Stimulated activated CD4-positive, alpha-beta T cell treated with anti-CD3 and anti-CD28 coated beads, Interleukin-12 subunit alpha, Interleukin-12 subunit beta, amount 100 ng/mL, for 4 hours (primary cell): ENCODE results near the gene LBP.
"Not testable (repeated sequence)": the region's sequence is repeated elsewhere in the genome, so short reads cannot be mapped to it uniquely, and the experiment has no call there.

Source experiments
- DNase-seq: peaks from one replicate; pipeline ENCODE4 v3.0.0-alpha.2; 2020

The LBP gene

DNA sequence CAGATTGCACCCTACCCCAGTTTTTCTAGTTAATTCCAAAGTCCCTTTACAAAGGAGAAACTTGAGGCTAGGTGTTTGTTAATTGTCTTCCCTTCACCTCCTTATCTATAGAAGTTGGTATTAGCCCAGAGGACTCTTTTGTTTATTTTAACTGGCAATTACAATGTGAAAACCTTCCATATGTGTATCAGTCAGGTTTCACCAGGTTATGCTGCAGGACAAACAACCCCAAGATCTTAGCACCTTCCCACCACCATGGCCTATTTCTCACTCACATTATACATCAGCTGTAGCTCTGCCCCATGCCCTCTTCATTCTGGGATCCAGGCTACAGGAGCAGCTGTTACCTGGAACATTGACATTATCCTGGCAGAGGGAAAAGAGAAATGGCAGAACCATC, 57.7 kb downstream of the LBP start:
- DNase-seq: no peak

DNA sequence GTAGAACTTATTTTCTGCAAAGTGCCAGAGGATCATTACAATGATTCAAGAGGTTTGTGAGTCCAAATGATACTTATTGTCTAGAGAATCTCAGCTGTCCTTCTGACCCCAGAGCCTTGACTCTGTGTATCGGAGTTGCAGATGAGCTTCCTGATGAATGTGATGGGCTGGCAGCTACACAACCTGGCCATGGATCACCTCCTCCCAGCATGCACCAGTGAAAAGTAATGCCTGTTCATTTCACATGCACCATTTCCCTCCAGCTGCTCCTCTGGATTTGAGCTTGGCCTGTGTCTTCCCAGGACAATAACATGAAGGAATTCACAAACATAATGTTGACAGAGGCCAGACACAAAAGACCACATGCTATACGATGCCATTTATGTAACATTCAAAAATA, 58.9 kb downstream of the LBP start:
- DNase-seq: no peak

DNA sequence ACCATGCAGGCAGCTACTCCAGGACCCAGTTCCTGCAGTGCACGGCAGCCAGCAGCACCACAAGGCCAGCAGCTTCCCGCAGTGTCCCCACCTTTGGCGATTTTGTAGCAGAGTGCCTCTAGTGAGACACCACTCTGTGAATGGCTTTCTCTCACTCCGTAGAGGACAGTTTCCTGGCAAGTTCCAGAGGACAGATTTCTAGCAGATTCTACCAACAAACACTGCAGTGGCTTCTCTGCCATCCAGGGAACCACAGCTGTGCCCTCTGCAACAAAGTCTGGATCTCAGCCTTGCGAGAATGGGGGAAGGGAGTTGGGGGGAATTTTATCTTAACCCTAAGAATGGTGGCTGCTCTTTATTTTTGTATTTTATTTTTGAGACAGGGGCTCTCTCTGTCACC, 60.2 kb downstream of the LBP start:
- no peak for DNase-seq

DNA sequence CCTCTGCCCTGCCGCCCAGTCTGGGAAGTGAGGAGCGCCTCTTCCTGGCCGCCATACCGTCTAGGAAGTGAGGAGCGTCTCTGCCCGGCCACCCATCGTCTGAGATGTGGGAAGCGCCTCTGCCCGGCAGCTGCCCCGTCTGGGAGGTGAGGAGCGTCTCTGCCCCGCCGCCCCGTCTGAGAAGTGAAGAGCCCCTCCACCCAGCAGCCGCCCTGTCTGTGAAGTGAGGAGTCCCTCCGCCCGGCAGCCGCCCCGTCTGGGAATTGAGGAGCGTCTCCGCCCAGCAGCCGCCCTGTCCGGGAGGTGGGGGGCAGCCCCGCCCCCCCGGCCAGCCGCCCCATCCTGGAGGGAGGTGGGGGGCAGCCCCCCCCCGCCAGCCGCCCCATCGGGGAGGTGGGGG, 61.0 kb downstream of the LBP start:
- DNase-seq: no peak

DNA sequence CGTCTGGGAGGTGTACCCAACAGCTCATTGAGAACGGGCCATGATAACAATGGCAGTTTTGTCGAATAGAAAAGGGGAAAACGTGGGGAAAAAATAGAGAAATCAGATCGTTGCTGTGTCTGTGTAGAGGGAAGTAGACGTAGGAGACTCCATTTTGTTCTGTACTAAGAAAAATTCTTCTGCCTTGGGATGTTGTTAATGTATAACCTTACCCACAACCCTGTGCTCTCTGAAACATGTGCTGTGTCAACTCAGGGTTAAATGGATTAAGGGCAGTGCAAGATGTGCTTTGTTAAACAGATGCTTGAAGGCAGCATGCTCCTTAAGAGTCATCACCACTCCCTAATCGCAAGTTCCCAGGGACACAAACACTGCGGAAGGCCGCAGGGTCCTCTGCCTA, 61.5 kb downstream of the LBP start:
- DNase-seq: not testable (repeated sequence)

DNA sequence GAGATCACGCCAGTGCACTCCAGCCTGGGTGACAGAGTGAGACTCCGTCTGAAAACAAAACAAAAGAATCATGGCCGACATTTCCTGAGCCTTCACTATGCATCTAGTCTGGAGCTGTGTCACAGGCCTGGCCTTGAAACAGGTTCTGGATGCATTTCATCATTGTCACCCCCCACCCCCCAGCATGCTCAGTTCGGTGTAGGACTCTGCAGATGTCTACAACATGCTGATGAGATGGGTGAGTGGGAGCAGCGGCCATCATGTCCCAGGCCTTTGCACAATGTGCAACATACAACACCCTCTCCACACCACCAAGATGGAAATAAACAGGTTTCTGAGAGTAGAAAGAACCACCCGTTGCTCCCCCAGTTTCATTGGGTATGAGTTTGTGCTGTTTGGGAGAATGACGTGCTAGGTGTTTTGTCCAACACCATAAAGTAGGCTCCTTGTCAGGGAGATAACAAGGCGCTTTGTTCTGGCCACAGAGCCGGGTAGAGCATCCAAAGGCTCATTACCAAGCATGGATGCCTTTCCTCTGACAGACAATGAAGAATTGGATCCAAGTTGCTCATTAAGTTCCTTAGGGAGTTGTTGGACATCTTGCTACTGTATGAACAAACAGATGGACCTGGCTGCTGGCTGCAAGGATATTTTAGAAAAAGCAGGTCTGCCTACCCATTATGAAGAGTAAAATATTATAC, 66.7 kb downstream of the LBP start:
- no peak for DNase-seq

DNA sequence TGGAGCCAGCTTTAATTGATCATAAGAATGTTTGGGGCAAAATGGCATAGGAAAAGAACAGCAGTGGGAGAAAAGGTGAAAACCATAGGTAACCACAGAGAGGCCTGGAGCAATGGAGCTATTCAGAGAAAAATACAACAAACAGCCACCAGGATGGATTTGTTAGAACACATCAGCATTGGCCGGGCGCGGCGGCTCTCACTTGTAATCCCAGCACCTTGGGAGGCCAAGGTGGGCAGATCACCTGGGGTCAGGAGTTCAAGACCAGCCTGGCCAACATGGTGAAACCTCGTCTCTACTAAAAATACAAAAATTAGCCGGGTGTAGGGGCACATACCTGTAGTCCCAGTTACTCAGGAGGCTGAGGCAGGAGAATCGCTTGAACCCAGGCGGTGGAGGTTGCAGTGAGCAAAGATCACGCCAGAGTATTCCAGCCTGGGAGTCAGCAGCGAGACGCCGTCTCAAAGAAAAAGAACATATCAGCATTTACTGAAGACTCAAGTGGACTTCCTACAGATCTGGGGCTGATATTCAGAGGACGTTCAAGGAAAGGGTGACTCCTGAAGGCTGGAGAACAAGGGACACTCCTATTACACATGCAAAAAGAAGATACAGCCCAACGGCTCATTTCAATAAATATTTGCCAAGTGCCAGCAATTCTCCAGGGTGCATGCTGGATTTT, 68.6 kb downstream of the LBP start:
- DNase-seq: no peak

DNA sequence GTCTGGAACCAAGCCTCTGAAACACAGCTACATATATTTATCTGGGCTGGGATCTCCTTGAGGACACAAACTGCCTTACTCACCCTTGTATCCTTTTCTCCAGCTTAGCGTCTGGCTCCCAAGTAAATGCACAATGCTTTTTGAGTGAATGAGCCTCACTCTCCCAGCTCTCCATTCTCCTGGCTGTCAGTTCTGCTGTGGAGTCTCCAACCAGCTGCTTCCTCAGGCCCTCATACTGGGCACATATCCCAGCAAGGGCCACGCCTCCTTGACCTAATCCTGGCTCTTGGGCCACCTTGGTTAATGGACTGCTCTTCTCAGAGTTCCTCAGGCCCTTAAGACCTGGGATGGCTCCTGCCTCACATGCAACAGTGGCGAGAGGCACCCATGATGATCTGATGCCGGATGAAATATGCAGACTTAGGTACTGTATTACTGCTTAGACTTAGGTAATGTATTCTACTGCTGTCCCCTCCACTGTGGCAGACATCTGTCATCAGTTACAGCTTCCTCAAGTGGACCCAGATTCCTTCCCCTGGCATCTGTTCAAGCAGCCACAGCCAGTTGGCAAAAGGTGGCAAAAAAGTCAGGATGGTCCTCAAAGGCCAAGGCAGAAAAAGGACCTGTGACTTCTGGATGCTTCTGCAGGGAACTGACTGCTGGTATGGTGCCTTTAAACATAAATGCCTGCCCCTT, 72.4 kb downstream of the LBP start:
- DNase-seq: no peak

DNA sequence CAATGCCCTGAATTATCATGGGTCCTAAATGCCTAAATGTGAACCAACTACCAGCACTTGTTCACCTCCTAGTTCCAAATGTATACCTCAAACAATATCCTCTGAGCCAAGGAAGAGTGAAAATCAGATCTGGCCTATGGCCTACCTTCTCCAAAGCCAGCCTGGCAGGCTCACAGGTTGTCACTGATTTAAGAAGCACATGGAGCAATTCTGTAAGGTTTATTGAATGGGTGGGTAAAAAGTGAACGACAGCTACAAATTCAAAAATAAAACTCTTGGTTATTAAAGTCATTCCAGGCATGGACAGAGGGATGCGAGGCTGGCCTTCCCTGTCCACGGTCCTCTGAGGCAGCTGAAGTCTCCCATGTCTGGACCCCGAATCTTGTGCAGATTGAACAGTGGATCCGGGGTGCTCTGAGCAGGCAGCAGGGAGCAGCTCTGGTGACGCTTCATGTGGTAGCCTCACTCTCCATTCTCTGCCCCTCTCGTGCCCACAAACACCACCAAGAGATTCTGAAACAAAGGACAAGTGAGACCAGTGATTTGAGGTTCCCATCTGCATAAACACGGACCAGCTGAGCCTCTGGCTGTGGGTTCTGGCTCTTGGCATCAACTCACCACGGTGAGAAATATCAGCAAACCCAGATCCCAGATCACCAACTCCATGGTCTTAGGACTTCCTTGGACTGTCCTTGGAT, 74.3 kb downstream of the LBP start:
- no peak for DNase-seq

DNA sequence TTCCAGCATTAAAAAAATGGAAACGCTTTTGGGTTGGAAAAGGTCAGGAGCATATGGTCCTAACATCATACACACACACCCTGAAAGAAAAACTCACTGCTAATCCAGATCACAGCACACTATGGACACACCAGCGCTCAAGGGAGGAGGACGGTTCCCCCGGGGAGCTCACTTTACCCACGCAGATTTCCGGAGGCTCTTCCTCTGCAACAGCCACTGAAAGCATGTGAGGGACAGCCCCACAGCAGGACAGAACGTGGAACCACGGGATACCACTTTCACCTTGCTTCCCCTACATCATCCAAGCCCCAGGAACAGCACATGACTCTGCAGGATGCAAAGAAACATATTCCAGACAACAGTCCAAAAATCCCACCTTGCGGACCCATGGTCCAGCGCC, 75.6 kb downstream of the LBP start:
- no peak for DNase-seq

DNA sequence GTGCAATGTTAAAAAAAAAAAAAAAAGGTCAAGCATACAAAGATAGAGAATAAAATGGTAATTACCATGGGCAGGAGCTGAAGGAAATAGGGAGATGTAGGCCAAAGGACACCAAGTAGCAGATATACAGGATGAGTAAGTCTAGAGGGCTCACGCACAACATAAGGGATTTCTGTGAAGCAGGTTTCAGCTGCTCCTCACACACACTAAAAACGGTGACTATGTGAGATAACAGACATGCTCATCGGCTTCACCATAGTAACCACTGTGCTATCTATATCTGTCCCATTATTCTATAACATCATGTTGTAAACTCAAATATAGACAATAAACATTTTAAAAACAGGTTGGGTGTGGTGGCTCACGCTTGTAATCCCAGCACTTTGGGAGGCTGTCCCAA, 77.3 kb downstream of the LBP start:
- DNase-seq: no peak

DNA sequence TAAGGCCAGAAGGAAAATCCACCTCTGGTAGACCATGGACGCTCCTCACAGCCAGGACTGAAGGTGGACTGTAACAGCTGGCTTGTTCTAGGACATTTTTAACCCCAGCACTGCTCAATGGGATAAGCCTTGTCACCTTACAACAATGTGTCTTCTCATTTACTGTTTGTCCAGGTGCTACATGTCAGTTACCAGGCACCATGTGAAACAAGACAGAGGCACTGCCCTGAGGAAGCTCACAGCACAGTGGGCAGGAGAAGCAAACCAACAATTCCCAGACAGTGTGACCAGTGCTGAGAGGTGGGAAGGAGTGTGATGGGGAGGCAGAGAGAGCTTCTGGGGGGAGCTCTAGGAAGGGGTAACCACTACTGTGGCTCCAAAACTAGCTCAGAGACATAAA, 78.1 kb downstream of the LBP start:
- DNase-seq: no peak

DNA sequence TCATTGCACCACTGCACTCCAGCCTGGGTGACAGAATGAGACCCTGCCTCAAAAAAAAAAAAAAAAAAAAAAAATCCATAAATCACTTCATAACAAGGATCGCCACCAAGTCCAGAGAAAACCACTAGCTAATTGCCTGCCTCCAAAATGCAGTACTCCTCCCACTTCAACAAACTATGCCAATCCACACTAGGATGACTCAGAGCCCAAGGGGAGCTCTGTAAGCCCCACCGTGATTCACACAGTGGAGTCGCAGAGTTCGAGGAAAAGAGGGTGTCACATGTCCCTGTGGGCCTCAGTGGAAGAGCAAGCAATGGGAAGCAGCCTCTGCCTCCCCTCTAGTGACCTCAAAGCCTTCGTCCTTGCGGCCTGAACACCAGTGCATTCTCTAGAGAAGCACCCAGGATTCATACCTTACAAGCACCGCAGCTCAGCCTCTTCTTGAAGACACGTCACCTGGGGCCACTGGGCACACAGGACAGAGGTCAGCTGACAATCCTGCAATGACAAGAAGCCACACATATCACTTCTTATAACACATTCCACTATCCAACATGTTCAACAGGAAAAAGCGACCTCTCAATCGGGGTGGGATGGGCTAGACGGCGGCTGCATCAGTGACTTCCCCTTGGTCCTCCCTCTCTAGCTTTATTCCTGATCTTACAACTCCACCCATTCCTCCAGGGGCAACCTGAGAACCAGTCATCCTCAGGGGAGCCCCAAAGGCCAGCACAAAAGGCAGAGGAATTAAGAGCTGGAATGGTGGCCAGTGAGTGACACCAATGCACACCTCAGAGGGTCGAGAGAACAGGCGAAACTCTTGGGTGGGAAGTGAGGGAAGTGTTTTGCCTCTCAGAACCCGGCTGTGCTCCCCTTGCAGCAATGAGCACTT, 80.0 kb downstream of the LBP start:
- no peak for DNase-seq
